Activated CD4-positive, alpha-beta T cell treated with anti-CD3 and anti-CD28 coated beads, Interleukin-2, amount 10 ng/mL, durations not matched to agents 24 days and 14 days (primary cell): Measurements from ENCODE around the gene FITM1. TPM values are rescaled to one million over a fixed set of nuclear protein-coding genes. Genes with fewer than 3 reads are reported as not detected.

ENCODE experiments used
- DNase-seq: peaks from one replicate; pipeline ENCODE4 v3.0.0; 2022
- H3K27ac Mint-ChIP-seq: one replicate; pipeline ENCODE4 v1.8.0; 2022; ENCODE audit warnings: mild to moderate bottlenecking, mixed read lengths
- H3K27me3 Mint-ChIP-seq: one replicate; pipeline ENCODE4 v1.8.0; 2022; ENCODE audit warnings: mixed read lengths
- H3K36me3 Mint-ChIP-seq: one replicate; pipeline ENCODE4 v1.8.0; 2022; ENCODE audit warnings: low read depth, mild to moderate bottlenecking, mixed read lengths
- H3K4me1 Mint-ChIP-seq: one replicate; pipeline ENCODE4 v1.8.0; 2021; ENCODE audit warnings: mixed read lengths
- H3K4me3 Mint-ChIP-seq: one replicate; pipeline ENCODE4 v1.8.0; 2022; ENCODE audit warnings: mild to moderate bottlenecking, moderate library complexity, mixed read lengths
- H3K9me3 Mint-ChIP-seq: one replicate; pipeline ENCODE4 v1.8.0; 2021; ENCODE audit warnings: mixed read lengths
- intact Hi-C: fragments of 100-400 bp; cut with micrococcal nuclease; formaldehyde crosslinking; loops from one replicate; pipeline ENCODE4 v1.15.1; 2023
- total RNA-seq: library from RNA; stranded (reverse); gene quantifications from 2 replicates; pipeline ENCODE4 v1.2.3, GENCODE V29; 2022

Gene FITM1, protein sequence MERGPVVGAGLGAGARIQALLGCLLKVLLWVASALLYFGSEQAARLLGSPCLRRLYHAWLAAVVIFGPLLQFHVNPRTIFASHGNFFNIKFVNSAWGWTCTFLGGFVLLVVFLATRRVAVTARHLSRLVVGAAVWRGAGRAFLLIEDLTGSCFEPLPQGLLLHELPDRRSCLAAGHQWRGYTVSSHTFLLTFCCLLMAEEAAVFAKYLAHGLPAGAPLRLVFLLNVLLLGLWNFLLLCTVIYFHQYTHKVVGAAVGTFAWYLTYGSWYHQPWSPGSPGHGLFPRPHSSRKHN
- total RNA-seq, result 0.26 and 0.54 TPM in 2 replicates

DNA sequence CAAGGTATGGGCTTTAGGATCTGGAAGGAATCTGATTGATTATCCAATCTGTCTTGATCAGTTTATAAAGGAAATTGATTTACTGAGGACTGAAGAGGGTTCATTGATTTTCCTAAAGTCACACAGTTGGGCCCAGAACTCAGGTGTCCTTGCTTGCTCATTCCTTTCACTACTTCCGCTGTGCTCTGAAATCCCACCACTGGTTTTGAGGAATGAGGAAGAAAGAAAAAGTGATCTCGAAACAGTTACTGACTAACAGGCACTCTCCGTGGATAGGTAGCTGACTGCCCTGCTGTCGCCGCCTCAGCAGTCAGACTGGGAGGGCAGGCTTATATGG, at the start of gene FITM1:
Gene FITM1, plus strand, starts transcription at position 280 of the 337 bp plus-strand sequence. CDS start 905 bp downstream, outside the sequence.
- intact Hi-C loops, result no loop called here
- H3K4me1 Mint-ChIP-seq, result peaks cover 16% of the 10 kb centered on the region
- H3K27ac Mint-ChIP-seq, result no peak within 1 kb of the TSS
- H3K4me3 Mint-ChIP-seq, result no peak within 1 kb of the TSS
- H3K9me3 Mint-ChIP-seq, result no peaks in the 10 kb centered on the region
- DNase-seq, result no peak
- H3K36me3 Mint-ChIP-seq, result peaks cover 8% of the 10 kb centered on the region
- no peaks in the 10 kb centered on the region for H3K27me3 Mint-ChIP-seq

DNA sequence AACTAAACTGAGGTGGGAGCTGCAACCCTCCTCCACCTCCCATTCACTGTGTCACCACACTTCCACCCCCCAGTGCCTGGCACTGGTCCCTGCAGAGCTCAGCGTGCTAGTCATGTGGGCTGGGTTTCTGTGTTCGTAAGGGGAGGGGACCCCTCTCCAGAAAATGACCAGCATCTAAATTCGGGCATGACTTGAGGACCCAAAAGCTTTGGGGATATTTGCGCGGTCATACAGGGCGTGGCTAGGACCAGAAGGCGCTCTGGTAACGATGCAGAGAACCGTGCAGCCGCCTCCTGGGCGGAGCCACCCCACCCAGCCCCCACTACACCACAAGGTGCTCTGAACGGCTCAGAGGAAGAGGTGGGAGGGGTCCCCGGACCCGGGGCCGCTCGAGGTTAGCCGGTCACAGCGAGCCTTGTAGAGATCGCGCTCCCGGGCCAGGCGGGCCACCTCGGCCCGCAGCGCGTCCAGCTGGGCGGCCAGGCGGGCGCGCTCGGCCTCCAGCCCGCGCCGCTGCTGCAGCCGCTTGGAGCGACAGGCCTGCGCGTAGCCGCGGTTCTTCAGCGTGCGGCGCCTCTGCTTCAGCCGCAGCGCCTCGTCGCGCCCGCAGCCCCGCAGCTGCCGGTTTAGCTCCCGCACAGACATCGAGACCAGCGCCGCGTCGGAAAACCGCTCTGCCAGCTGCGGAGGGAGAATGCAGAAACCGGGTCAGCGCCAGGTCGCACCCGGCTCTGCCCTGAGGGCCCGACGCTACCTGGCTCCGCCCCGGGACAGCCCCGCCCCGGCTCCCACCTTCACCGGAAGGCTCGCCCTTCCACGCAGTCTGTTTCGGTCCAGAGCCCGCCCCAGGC, 49.3 kb upstream of the FITM1 start:
- peaks cover 16% of the 10 kb centered on the region for H3K4me1 Mint-ChIP-seq
- peak overlapping the region; percentile 78 for H3K27ac Mint-ChIP-seq
- peak; percentile 93 for DNase-seq
- H3K4me3 Mint-ChIP-seq, result peak overlapping the region; percentile 84
- no peaks in the 10 kb centered on the region for H3K36me3 Mint-ChIP-seq
- peaks cover 6% of the 10 kb centered on the region for H3K27me3 Mint-ChIP-seq
- H3K9me3 Mint-ChIP-seq, result no peaks in the 10 kb centered on the region
- intact Hi-C loops, result loop anchor here (1.0 kb wide), 2 partner anchors 13 to 33 kb away; partner anchors contain the start of genes DCAF11, NRL and PCK2

DNA sequence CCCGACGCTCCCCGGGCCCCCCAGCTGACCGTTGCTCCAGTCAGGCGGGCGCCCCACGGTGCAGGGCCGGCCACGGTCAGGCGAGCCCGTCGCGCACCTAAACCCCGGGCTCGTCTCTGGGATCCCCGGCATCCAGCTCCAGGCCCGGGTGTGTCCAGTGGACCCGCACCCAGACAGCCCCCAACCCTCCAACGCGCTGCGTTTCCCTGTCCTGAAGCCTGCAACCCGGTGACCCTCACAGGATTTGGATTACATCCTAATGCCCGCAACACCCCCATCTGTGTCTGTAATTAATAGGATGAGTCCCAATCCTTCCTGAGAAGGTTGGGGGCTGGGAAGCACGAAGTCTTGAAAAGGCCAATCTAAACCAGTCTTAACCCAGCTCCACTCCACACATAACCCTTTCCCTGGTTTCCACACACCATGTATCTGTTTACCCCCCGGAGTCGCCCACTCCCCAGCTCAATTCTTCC, 48.7 kb upstream of the FITM1 start:
- H3K27ac Mint-ChIP-seq, result peak overlapping the region; percentile 77
- no peaks in the 10 kb centered on the region for H3K9me3 Mint-ChIP-seq
- peak overlapping the region; percentile 84 for H3K4me3 Mint-ChIP-seq
- no peaks in the 10 kb centered on the region for H3K36me3 Mint-ChIP-seq
- DNase-seq, result no peak
- peaks cover 16% of the 10 kb centered on the region for H3K4me1 Mint-ChIP-seq
- H3K27me3 Mint-ChIP-seq, result peaks cover 6% of the 10 kb centered on the region
- intact Hi-C loops, result loop anchor here (1.0 kb wide), 2 partner anchors 13 to 33 kb away; partner anchors contain the start of genes DCAF11, NRL and PCK2

DNA sequence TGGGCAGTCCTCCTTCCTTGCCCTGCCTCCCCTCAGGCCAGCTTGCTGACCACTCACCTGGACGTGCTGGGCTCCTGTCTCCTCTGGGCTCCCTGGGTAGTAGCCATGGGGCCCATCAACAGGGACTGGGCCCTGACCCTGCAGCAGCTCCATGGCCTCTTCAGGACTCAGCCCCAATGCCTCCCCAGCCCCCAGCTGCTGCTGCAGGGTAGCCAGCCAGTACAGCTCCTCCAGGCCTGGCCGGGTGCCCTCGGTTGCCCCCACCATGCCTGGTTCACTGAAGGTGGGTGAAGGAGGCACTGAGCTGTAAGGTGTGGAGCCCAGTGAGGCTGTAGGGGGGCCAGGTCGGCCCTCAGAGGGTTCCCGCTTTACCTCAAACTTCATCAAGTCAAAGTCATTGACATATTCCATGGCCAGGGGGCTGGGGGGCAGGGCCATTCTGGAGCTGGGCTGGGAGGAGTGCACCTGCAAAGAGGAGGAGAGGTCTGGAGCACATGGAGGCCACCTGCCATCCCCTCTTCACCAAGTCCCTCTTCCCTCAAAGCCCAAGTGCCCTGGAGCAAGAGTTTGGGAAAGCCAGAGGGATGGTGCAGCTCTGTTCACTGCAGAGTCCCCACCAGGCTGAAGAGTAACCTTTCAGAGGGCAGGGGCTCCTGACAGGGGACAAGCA, 47.9 kb upstream of the FITM1 start:
- Mint-ChIP-seq H3K27ac (peak overlapping the region; percentile 77), H3K9me3 (no peaks in the 10 kb centered on the region), H3K36me3 (no peaks in the 10 kb centered on the region), H3K4me1 (peaks cover 16% of the 10 kb centered on the region), H3K27me3 (peaks cover 6% of the 10 kb centered on the region), H3K4me3 (peak overlapping the region; percentile 84)
- intact Hi-C loops, result no loop called here
- no peak for DNase-seq

DNA sequence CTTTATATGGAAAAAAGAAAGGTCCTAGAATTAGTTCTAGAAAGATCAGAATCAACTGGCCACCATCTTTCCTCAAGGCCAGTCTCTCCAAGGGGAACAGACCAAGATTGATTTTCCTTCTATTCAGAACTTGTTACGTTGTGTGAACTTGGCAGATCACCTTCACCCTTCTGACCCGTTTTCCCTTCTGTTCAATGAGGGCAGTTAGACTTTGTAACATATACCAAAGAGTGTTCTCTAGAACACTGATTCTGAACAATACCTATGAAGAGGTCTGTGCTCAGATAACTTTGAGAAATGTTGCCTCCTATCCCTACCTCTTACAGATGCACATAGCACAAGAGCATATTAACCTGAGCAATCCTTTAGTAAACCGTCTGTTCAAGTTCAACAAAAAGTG, 47.0 kb upstream of the FITM1 start:
- H3K9me3 Mint-ChIP-seq, result no peaks in the 10 kb centered on the region
- H3K4me3 Mint-ChIP-seq, result no peak overlapping the region
- peaks cover 6% of the 10 kb centered on the region for H3K27me3 Mint-ChIP-seq
- H3K36me3 Mint-ChIP-seq, result no peaks in the 10 kb centered on the region
- H3K27ac Mint-ChIP-seq, result no peak overlapping the region
- intact Hi-C loops, result no loop called here
- H3K4me1 Mint-ChIP-seq, result peaks cover 16% of the 10 kb centered on the region
- DNase-seq, result no peak

DNA sequence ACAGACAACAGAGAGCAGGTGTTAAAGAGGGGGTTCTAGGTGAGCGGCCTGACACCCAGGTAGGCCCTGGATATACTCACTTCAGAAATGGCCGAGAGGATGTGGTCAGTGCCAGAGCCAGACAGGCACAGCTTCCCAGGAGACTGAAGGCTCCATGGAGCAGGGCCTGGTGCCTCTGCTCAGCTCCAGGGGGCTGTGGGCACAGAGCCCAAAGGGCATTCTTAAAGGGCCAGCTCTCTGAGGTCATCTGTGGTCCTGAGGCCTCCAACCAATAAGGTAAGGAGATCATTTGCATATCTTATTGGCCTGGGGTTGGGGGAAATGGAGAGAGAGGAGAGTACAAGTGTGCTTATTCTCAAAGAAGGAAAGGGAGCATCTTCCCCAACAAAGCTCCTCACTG, 46.0 kb upstream of the FITM1 start:
- DNase-seq, result no peak
- Mint-ChIP-seq H3K27me3 (peaks cover 6% of the 10 kb centered on the region), H3K4me1 (peaks cover 16% of the 10 kb centered on the region), H3K36me3 (no peaks in the 10 kb centered on the region), H3K27ac (no peak overlapping the region), H3K4me3 (no peak overlapping the region), H3K9me3 (no peaks in the 10 kb centered on the region)
- intact Hi-C loops, result no loop called here

DNA sequence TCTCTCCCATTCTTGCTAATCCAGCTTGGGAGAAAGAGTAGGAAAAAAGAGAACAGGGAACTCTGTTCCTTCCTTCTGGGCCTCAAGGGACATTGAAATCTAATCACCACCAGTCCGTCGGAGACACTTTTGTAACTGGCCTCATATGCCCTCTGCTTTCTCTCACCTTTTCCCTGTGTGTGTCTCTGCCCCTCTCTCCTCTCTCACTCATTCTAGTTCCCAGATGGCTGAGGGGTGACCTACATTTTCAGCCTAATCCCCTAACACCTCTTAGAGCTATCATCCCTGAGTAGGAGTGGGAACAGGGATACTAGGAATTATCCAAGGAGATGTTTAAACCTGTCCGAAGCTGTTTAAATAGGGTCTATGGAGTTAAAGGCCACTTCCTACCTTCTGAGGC, 45.2 kb upstream of the FITM1 start:
- intact Hi-C loops, result no loop called here
- DNase-seq, result no peak
- Mint-ChIP-seq H3K4me3 (no peak overlapping the region), H3K36me3 (no peaks in the 10 kb centered on the region), H3K27ac (no peak overlapping the region), H3K9me3 (no peaks in the 10 kb centered on the region), H3K4me1 (peaks cover 13% of the 10 kb centered on the region), H3K27me3 (peaks cover 6% of the 10 kb centered on the region)

DNA sequence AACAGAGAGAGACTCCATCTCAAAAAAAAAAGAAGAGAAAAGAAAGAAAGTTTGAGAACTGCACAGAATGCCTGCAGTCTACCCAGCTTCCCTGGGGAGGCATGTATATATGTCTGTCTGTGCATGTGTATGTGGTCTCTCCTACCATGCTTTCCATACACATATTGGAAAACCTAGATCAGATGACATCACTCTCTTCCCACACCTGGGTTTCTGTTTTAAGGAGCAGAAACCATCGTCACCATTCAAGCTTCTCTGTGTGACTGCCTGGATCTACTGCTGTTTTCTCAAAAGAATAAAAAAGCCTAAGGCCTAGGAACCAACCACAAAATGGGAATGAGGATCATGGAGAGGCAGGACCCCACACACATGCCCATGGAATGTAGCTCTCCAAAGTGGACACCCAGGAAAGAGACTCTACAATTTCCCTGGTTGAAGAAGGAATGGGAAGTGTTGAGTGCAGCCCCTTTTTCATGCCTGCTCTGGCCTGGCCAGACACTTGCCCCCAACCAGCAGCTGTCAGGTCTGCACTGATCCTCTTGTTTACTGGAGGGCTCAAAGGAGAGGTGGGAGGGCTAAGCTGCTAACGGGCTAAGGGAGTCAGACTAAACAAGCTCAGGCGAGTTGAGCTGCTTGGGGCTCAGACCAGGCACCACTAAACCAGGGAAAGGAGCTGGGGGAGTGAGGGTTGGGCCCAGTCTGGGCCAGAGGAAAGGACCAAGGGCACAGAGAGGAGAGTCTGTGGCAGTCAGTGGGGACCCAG, 44.1 kb upstream of the FITM1 start:
- Mint-ChIP-seq H3K36me3 (no peaks in the 10 kb centered on the region), H3K4me1 (peaks cover 11% of the 10 kb centered on the region), H3K4me3 (no peak overlapping the region), H3K9me3 (no peaks in the 10 kb centered on the region), H3K27me3 (peaks cover 6% of the 10 kb centered on the region), H3K27ac (no peak overlapping the region)
- DNase-seq, result no peak
- intact Hi-C loops, result no loop called here

DNA sequence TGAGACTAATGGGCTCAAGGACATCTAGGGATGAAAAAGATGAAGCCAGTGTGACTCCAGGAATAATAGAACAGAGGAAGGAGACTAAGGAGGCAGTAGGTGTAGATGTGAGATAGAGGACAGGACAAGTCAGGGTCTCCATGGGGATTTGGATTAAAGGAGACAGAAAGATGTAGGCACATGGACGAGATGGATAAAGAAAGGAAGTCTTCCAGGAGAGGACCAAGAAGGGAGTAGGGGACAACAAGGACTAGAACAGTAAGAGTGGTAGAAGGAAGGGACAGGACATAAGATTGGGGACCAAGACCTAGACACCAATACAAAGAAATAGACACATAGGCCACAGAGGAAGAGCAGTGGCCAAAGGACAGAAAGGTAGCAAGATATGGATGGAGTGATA, 43.5 kb upstream of the FITM1 start:
- H3K4me1 Mint-ChIP-seq, result peaks cover 8% of the 10 kb centered on the region
- intact Hi-C loops, result no loop called here
- H3K9me3 Mint-ChIP-seq, result no peaks in the 10 kb centered on the region
- H3K36me3 Mint-ChIP-seq, result no peaks in the 10 kb centered on the region
- DNase-seq, result no peak
- H3K4me3 Mint-ChIP-seq, result no peak overlapping the region
- no peak overlapping the region for H3K27ac Mint-ChIP-seq
- H3K27me3 Mint-ChIP-seq, result peaks cover 3% of the 10 kb centered on the region

DNA sequence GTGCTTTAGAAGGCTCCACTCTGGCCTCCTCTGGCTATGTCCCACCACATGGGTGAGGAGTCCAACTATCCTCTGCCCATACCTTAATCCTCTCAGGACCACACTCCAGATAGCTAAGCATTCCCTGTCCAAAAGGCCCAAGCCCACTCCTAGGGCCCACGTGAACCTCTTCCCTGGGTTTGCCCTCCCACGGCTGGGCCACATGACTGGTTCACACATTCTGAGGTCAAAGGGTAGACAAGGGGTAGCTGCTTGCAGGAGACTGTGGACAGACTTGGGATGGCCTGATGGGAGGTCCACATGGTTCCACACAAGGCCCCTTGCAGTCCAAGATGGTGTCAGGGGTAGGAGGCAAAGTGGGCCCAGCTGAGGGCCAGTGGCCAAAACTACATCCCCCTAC, 42.4 kb upstream of the FITM1 start:
- H3K4me1 Mint-ChIP-seq, result peaks cover 13% of the 10 kb centered on the region
- DNase-seq, result no peak
- no peaks in the 10 kb centered on the region for H3K27me3 Mint-ChIP-seq
- intact Hi-C loops, result no loop called here
- no peaks in the 10 kb centered on the region for H3K36me3 Mint-ChIP-seq
- no peak overlapping the region for H3K27ac Mint-ChIP-seq
- H3K4me3 Mint-ChIP-seq, result no peak overlapping the region
- no peaks in the 10 kb centered on the region for H3K9me3 Mint-ChIP-seq

DNA sequence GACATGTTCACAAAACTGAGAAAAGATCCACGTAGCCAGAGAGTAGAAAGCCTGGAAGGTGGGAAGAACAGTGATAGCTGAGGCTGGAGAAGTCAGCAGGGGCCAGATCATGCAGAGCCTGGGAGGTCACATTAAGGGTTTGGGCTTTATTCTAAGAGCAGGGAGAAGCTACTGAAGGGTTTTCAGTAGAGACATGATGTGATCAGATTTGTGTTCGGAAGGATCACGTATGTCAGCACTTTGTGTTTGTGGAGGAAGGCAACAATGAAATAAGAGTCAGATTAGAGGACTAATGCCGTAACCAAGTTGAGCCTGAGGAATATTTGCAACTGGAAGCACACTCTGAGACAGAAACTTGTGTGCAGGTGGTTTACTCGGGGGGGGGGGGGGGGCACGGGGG, 40.6 kb upstream of the FITM1 start:
- peaks cover 19% of the 10 kb centered on the region for H3K4me1 Mint-ChIP-seq
- no peak overlapping the region for H3K27ac Mint-ChIP-seq
- no peaks in the 10 kb centered on the region for H3K27me3 Mint-ChIP-seq
- no peak for DNase-seq
- H3K9me3 Mint-ChIP-seq, result no peaks in the 10 kb centered on the region
- no peak overlapping the region for H3K4me3 Mint-ChIP-seq
- intact Hi-C loops, result loop anchor here (1.0 to 5.0 kb wide), 4 partner anchors 32 to 103 kb away; partner anchors contain the start of gene DHRS4L2
- peaks cover under 1% of the 10 kb centered on the region for H3K36me3 Mint-ChIP-seq

DNA sequence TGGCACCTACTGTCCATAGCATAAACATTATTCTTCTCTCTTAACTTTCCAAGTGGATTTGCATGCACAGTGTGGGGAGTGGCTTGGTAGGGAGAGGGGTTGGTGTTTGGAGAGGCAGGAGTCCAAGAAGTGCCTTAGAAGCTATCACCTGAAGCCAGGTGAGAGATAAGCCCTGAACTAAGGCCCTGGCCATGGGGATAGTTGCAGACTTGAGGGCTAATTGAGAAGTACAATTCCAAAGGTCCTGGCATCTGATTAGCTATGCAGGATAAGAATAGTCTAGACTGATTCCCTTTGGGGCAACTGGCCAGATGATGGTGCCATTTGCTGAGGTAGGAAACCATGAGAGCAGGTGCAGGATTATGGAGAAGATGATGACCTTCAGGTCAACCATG, 38.4 kb upstream of the FITM1 start:
- peaks cover 34% of the 10 kb centered on the region for H3K4me1 Mint-ChIP-seq
- peaks cover 16% of the 10 kb centered on the region for H3K36me3 Mint-ChIP-seq
- peak overlapping the region; percentile 34 for H3K27ac Mint-ChIP-seq
- intact Hi-C loops, result loop anchor here (5.0 kb wide), 1 partner anchor 105 kb away; the partner anchor contains the start of gene DHRS4L2
- H3K9me3 Mint-ChIP-seq, result no peaks in the 10 kb centered on the region
- peak overlapping the region; percentile 12 for H3K4me3 Mint-ChIP-seq
- no peak for DNase-seq
- H3K27me3 Mint-ChIP-seq, result no peaks in the 10 kb centered on the region

DNA sequence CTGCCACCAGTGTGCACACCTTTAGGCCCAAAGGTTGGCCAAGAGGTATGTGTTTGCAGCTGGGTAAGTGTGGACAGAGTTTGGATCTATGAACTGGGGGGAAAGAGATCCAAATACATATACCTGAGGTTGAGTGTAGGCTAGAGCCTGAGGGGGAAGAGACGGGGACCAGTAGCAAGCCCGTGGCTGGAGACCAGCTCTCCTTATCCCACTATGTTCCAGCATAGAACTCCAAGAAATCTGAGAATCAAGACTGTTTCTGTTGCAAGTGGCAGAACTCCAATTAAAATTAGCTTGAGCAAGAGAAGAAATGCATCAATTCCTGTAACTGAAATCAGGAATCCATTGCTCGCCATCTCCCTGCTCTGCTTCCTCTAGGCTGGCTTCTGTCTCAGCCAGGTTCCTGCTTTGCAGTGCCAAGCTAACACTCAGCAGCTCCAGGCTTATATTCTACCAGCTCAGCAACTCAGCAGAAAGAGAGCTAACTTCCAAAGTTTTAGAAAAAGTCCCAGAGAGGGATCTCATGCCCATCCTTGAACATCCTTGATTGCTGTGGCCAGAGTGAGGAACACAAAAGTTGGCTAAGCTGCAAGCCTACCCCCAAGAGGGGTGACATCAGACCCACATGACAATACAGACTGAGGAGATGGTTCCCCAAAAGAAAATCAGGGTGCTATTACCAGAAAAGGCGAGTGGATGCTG, 37.8 kb upstream of the FITM1 start:
- H3K9me3 Mint-ChIP-seq, result no peaks in the 10 kb centered on the region
- peak overlapping the region; percentile 94 for H3K27ac Mint-ChIP-seq
- peak overlapping the region; percentile 94 for H3K4me3 Mint-ChIP-seq
- intact Hi-C loops, result loop anchor here (5.0 kb wide), 1 partner anchor 105 kb away; the partner anchor contains the start of gene DHRS4L2
- peaks cover 16% of the 10 kb centered on the region for H3K36me3 Mint-ChIP-seq
- no peaks in the 10 kb centered on the region for H3K27me3 Mint-ChIP-seq
- DNase-seq, result no peak
- H3K4me1 Mint-ChIP-seq, result peaks cover 34% of the 10 kb centered on the region
